Psoas muscle (tissue), 8 donors: ENCODE results near the gene PGA5. TPM values are rescaled to one million over a fixed set of nuclear protein-coding genes. Genes with fewer than 3 reads are reported as not detected.

Experiments used
- ATAC-seq, 4 donors: fragments of 200-7000 bp; cut with Tn5 transposase; one replicate each; pipeline ENCODE4 v1.9.1; 2020; ENCODE audit warnings: moderate library complexity in 3 of 4, mild to moderate bottlenecking in 2 of 4
- DNase-seq, 2 donors: peaks; one replicate each; pipeline ENCODE4 v3.0.0-alpha.2; 2020
- H3K27ac ChIP-seq: fragments of 200-600 bp; one replicate; pipeline ENCODE4 v1.8.0; 2022
- H3K27me3 ChIP-seq, 3 donors: fragments of 200-600 bp in 1 of 3; one replicate each; pipeline versions ENCODE4 v1.6.1 to v1.8.0; 2013 to 2022; ENCODE audit warnings: low read length in 2 of 3, mild to moderate bottlenecking in 2 of 3, moderate library complexity in 1 of 3; ENCODE audit not compliant: insufficient read depth in 3 of 3
- H3K36me3 ChIP-seq, 2 donors: fragments of 200-600 bp in 1 of 2; one replicate each; pipeline versions ENCODE4 v1.6.1 to v1.8.0; 2013 to 2022; ENCODE audit warnings: low read depth in 1 of 2, mild to moderate bottlenecking in 1 of 2, moderate library complexity in 1 of 2; ENCODE audit not compliant: insufficient read depth in 1 of 2
- H3K4me1 ChIP-seq: fragments of 200-600 bp; one replicate; pipeline ENCODE4 v1.8.0; 2022
- H3K4me3 ChIP-seq: fragments of 200-600 bp; one replicate; pipeline ENCODE4 v1.8.0; 2022; ENCODE audit warnings: mild to moderate bottlenecking
- H3K9me3 ChIP-seq: fragments of 200-600 bp; one replicate; pipeline ENCODE4 v1.8.0; 2022
- WGBS, 3 donors: extraction: QIAGEN DNeasy Blood & Tissue Kit; methylation state at CpG; one replicate each; pipeline versions ENCODE4 v1.1.6 to v1.1.7; 2013; 5-methylcytosine and 5-hydroxymethylcytosine counted together
- intact Hi-C, 2 donors: fragments of 100-400 bp; cut with DNase I; formaldehyde crosslinking; loops; one replicate each; pipeline versions ENCODE4 v1.11.0 to v1.14.2; 2022
- polyA plus RNA-seq, 3 donors: library from polyadenylated mRNA; stranded (reverse); fragments of 200-250 nt; gene quantifications; one replicate each; pipeline ENCODE4 v1.2.3, GENCODE V29; 2013
- total RNA-seq, 4 donors: library from RNA; stranded (reverse); fragmentation: NEBNext Ultra II Directional in 2 of 4; extraction: Animal tissue kit (Norgen Biotek cat#: 25700) in 2 of 4; gene quantifications; one replicate each; pipeline versions ENCODE4 v1.2.1 to v1.2.4, GENCODE V29; 2021 to 2023
- TF ChIP-seq, protein P1 (sequence below): fragments of 200-600 bp; IDR thresholded peaks from one replicate; pipeline ENCODE4 v1.8.0; 2022; ENCODE audit warnings: antibody characterized with exemption
- donor health status: healthy with polysubstance abuse.
- donor health status: DM: no; HTN: no; CAD: no; lungs with moderate emphysema.
- donor health status: Bipolar disorder and iron deficiency.
- donor health status: healthy.
- donor health status: DM: yes; HTN: yes; CAD: no.
- donor health status: DM: no; HTN: no; CAD: no.
- donor health status: DM: no; HTN: no; CAD: no.
- donor health status: DM: yes; HTN: yes; CAD: no.

Gene PGA5
- total and polyA plus RNA-seq, 7 donors = 0.17 to 0.44 (median 0.30) TPM; not detected in 3

- DNase-seq (no peak), ATAC-seq (no peak)
- WGBS, 3 donors = 87 to 89% (median 89%) methylated on average over 12 of the region's 12 CpGs
- intact Hi-C loops = no loop called here
- no peaks in the 10 kb centered on the region for H3K9me3 ChIP-seq
- no peak overlapping the region for H3K4me3 ChIP-seq
- H3K36me3 ChIP-seq = peaks cover 0 to 6% of the 10 kb centered on the region in 2 donors
- no peak overlapping the region for H3K27ac ChIP-seq
- H3K27me3 ChIP-seq = no peaks in the 10 kb centered on the region
- TF ChIP-seq, protein P1, sequence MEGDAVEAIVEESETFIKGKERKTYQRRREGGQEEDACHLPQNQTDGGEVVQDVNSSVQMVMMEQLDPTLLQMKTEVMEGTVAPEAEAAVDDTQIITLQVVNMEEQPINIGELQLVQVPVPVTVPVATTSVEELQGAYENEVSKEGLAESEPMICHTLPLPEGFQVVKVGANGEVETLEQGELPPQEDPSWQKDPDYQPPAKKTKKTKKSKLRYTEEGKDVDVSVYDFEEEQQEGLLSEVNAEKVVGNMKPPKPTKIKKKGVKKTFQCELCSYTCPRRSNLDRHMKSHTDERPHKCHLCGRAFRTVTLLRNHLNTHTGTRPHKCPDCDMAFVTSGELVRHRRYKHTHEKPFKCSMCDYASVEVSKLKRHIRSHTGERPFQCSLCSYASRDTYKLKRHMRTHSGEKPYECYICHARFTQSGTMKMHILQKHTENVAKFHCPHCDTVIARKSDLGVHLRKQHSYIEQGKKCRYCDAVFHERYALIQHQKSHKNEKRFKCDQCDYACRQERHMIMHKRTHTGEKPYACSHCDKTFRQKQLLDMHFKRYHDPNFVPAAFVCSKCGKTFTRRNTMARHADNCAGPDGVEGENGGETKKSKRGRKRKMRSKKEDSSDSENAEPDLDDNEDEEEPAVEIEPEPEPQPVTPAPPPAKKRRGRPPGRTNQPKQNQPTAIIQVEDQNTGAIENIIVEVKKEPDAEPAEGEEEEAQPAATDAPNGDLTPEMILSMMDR = no peak
- H3K4me1 ChIP-seq = no peaks in the 10 kb centered on the region
Observed at GRCh38 chr11:61279934-61280659, 39.1 kb downstream of the PGA5 start.

- Histone ChIP-seq H3K27ac (no peak overlapping the region), H3K27me3 (no peaks in the 10 kb centered on the region), H3K4me1 (no peaks in the 10 kb centered on the region), H3K36me3 (peaks cover 0 to 10% of the 10 kb centered on the region in 2 donors), H3K4me3 (no peak overlapping the region), H3K9me3 (no peaks in the 10 kb centered on the region)
- DNase-seq (no peak), ATAC-seq (no peak)
- intact Hi-C loops = no loop called here
- TF ChIP-seq, protein P1 = no peak
- 89 to 92% (median 89%) methylated on average over 20 of the region's 20 CpGs for WGBS, 3 donors
Observed at GRCh38 chr11:61280883-61281580, 40.1 kb downstream of the PGA5 start.

DNA sequence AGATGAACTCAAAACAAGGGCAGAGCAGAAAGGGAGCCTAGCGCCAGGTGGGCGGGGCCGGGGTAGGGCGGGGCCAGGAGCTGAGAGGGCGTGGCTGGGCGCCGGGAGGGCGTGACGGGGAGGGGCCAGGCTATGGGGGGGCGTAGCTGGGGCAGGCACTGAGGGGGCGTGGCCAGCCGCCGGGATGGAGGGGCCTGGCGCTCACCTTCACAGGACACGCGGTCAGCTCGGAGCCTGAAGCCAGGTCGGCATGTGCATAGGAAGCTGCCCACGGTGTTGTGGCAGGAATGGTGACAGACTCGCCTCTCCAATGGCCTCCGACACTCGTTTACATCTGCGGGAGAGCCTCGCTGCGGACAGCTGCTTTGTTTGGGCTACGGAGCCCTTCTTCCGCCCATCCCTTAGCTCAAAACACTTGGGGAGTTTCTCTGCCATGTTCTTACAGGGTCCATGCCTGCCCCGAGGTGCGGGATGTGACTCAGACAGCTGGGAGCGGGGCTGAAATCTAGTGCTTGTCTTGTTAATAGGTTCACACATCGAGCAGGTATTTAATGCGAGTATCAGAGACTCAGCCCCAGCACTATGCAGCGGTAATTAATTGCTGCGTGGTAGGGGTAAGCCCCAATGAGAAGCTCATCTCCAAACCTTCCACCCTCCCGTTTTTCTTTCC lies 40.7 kb downstream of the PGA5 start:
- Histone ChIP-seq H3K27ac (no peak overlapping the region), H3K9me3 (no peaks in the 10 kb centered on the region), H3K36me3 (peaks cover 0 to 13% of the 10 kb centered on the region in 2 donors), H3K4me1 (no peaks in the 10 kb centered on the region), H3K27me3 (no peaks in the 10 kb centered on the region), H3K4me3 (no peak overlapping the region)
- intact Hi-C loops = no loop called here
- ATAC-seq (peak in 3 of 4 donors; percentile 48 to 77 (median 71)), DNase-seq (peak in 1 of 2 donors; percentile 64)
- TF ChIP-seq, protein P1 = no peak
- WGBS, 3 donors = 52 to 62% (median 55%) methylated on average over 30 to 35 of the region's 35 CpGs

- TF ChIP-seq, protein P1 = no peak
- intact Hi-C loops = no loop called here
- 89 to 96% (median 94%) methylated on average over 4 of the region's 4 CpGs for WGBS, 3 donors
- no peak for DNase-seq
- no peaks in the 10 kb centered on the region for H3K4me1 ChIP-seq
- H3K27ac ChIP-seq = no peak overlapping the region
- H3K9me3 ChIP-seq = no peaks in the 10 kb centered on the region
- no peak for ATAC-seq
- peaks cover 0 to 13% of the 10 kb centered on the region in 2 donors for H3K36me3 ChIP-seq
- no peak overlapping the region for H3K4me3 ChIP-seq
- no peaks in the 10 kb centered on the region for H3K27me3 ChIP-seq
Observed at GRCh38 chr11:61283613-61284012, 42.6 kb downstream of the PGA5 start.
